Ovary (tissue), 9 donors: ENCODE measurements around the gene SOX14. TPM values are rescaled to one million over a fixed set of nuclear protein-coding genes. Genes with fewer than 3 reads are reported as not detected.

Experiments used
- DNase-seq, 5 donors: peaks; one replicate each; pipeline ENCODE4 v3.0.0-alpha.2; 2019 to 2020
- H3K27ac ChIP-seq, 2 donors: fragments of 200-600 bp; one replicate each; pipeline versions ENCODE4 v1.5.1 to v1.8.0; 2019 to 2022
- H3K27me3 ChIP-seq: fragments of 200-600 bp; one replicate; pipeline ENCODE4 v1.8.0; 2022
- H3K36me3 ChIP-seq: fragments of 200-600 bp; sonication (generic); one replicate; pipeline ENCODE4 v1.5.1; 2019
- H3K4me1 ChIP-seq: one replicate; pipeline ENCODE4 v1.8.1; 2013; ENCODE audit warnings: mild to moderate bottlenecking, moderate library complexity; ENCODE audit not compliant: insufficient read depth
- H3K4me3 ChIP-seq: fragments of 200-600 bp; sonication (generic); one replicate; pipeline ENCODE4 v1.5.1; 2017
- H3K9me3 ChIP-seq, 2 donors: fragments of 200-600 bp in 1 of 2; sonication (generic) in 1 of 2; one replicate each; pipeline versions ENCODE4 v1.5.1 to v1.8.1; 2013 to 2019; ENCODE audit warnings: mild to moderate bottlenecking in 1 of 2, moderate library complexity in 1 of 2
- EP300 ChIP-seq: sonication (generic); formaldehyde crosslinking; IDR thresholded peaks from one replicate; pipeline ENCODE4 v1.6.1; 2017; ENCODE audit warnings: antibody characterized with exemption
- POLR2A ChIP-seq: fragments of 450-650 bp; IDR thresholded peaks from one replicate; pipeline ENCODE4 v1.6.1; 2017; ENCODE audit warnings: antibody characterized with exemption, mild to moderate bottlenecking, moderate library complexity
- WGBS, 3 donors: extraction: QIAGEN DNeasy Blood & Tissue Kit in 1 of 3; methylation state at CpG; one replicate each; pipeline versions ENCODE4 v1.1.5 to v1.1.7; 2013 to 2017; 5-methylcytosine and 5-hydroxymethylcytosine counted together
- intact Hi-C, 4 donors: fragments of 100-400 bp; cut with DNase I; formaldehyde crosslinking; loops; one replicate each; pipeline versions ENCODE4 v1.11.0 to v1.15.1; 2022 to 2023
- polyA plus RNA-seq, 2 donors: library from polyadenylated mRNA; stranded (reverse); fragments of 200-250 nt in 1 of 2; fragments of 350-450 nt in 1 of 2; fragmentation: Illumina TruSeq in 1 of 2; extraction: RNeasy Lipid Tissue Mini Kit (QIAGEN cat#74804) in 1 of 2; gene quantifications; one replicate each; pipeline ENCODE4 v1.2.3, GENCODE V29; 2013 to 2014
- total RNA-seq, 7 donors: library from RNA; depleted of rRNA in 2 of 7; stranded (reverse); fragments of >200 nt in 2 of 7; fragmentation: NEBNext Ultra II Directional in 3 of 7; extraction: Animal tissue kit (Norgen Biotek cat#: 25700) in 3 of 7; gene quantifications; one replicate each; pipeline versions ENCODE4 v1.1.0 to v1.2.4, GENCODE V29; 2016 to 2023
- TF ChIP-seq, protein P1 (sequence below), 3 donors: fragments of 450-650 bp in 2 of 3; fragments of 200-600 bp in 1 of 3; IDR thresholded peaks; one replicate each; pipeline versions ENCODE4 v1.5.1 to v1.8.0; 2016 to 2022; ENCODE audit warnings: antibody characterized with exemption in 3 of 3, mild to moderate bottlenecking in 1 of 3
- donor health status: DM: no; HTN: no; CAD: no; lungs with moderate emphysema.
- donor health status: DM: no; HTN: no; CAD: no.
- donor health status: Bipolar disorder and iron deficiency.
- donor health status: DM: yes; HTN: yes; CAD: no.
- donor health status: DM: no; HTN: no; CAD: no.
- donor health status: DM: yes; HTN: yes; CAD: no.

SOX14 gene
- total and polyA plus RNA-seq, 9 donors: not detected

GRCh38 chr3:137789236-137789635, 25.1 kb downstream of the SOX14 start:
- TF ChIP-seq, protein P1, sequence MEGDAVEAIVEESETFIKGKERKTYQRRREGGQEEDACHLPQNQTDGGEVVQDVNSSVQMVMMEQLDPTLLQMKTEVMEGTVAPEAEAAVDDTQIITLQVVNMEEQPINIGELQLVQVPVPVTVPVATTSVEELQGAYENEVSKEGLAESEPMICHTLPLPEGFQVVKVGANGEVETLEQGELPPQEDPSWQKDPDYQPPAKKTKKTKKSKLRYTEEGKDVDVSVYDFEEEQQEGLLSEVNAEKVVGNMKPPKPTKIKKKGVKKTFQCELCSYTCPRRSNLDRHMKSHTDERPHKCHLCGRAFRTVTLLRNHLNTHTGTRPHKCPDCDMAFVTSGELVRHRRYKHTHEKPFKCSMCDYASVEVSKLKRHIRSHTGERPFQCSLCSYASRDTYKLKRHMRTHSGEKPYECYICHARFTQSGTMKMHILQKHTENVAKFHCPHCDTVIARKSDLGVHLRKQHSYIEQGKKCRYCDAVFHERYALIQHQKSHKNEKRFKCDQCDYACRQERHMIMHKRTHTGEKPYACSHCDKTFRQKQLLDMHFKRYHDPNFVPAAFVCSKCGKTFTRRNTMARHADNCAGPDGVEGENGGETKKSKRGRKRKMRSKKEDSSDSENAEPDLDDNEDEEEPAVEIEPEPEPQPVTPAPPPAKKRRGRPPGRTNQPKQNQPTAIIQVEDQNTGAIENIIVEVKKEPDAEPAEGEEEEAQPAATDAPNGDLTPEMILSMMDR (IDR thresholded peaks at IDR 0.05): no peak
- TF ChIP-seq POLR2A (no peak), EP300 (no peak)
- no peak overlapping the region for H3K27ac ChIP-seq
- H3K9me3 ChIP-seq: no peaks in the 10 kb centered on the region
- H3K4me1 ChIP-seq: no peaks in the 10 kb centered on the region
- H3K27me3 ChIP-seq: no peaks in the 10 kb centered on the region
- 40 to 44% (median 43%) methylated on average over 5 of the region's 5 CpGs for WGBS, 3 donors
- DNase-seq: no peak
- no peak overlapping the region for H3K4me3 ChIP-seq
- intact Hi-C loops: loop anchor here in 1 of 4 donors (10.0 kb wide), 1 partner anchor 684 kb away; no protein-coding TSS in a partner anchor
- no peaks in the 10 kb centered on the region for H3K36me3 ChIP-seq

- intact Hi-C loops: no loop called here
- H3K36me3 ChIP-seq: no peaks in the 10 kb centered on the region
- H3K27ac ChIP-seq: no peak overlapping the region
- DNase-seq: peak in 4 of 5 donors; percentile 13 to 53 (median 26)
- no peaks in the 10 kb centered on the region for H3K9me3 ChIP-seq
- no peak overlapping the region for H3K4me3 ChIP-seq
- 2 to 6% (median 2%) methylated on average over 3 of the region's 3 CpGs for WGBS, 3 donors
- no peaks in the 10 kb centered on the region for H3K4me1 ChIP-seq
- no peaks in the 10 kb centered on the region for H3K27me3 ChIP-seq
- TF ChIP-seq POLR2A: no peak
- TF ChIP-seq, protein P1 (IDR thresholded peaks at IDR 0.05): peak in 1 of 3 donors; percentile 27
These were observed 28.6 kb downstream of the SOX14 start for GRCh38 chr3:137792626-137793271.

GRCh38 chr3:137796993-137797392, 32.9 kb downstream of the SOX14 start:
- Histone ChIP-seq H3K9me3 (no peaks in the 10 kb centered on the region), H3K36me3 (no peaks in the 10 kb centered on the region), H3K4me1 (no peaks in the 10 kb centered on the region), H3K27me3 (no peaks in the 10 kb centered on the region), H3K4me3 (no peak overlapping the region), H3K27ac (no peak overlapping the region)
- TF ChIP-seq POLR2A (no peak), EP300 (no peak)
- TF ChIP-seq, protein P1 (IDR thresholded peaks at IDR 0.05): no peak
- 62 to 86% (median 80%) methylated on average over 3 of the region's 3 CpGs for WGBS, 3 donors
- intact Hi-C loops: no loop called here
- DNase-seq: no peak

DNA sequence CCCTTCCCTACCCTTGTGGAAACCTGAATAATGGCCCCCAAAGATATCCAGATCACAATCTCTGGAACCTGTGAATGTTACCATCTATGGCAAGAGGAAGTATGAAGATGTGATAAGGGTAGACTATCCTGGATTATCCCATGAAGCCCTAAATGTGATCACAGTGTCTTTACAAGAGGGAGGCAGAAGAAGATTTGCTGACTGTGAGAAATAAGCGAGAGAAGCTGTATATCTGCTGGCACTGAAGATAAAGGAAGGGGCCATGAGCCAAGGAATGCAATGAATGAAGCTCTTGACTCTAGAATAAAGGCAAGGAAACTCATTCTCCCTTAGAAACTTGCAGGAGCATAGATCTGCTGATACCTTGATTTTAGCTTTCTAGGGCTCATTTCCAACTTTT, 39.1 kb downstream of the SOX14 start:
- no peak for DNase-seq
- no peak for TF ChIP-seq POLR2A
- no peak for TF ChIP-seq EP300
- TF ChIP-seq, protein P1 (IDR thresholded peaks at IDR 0.05): no peak
- no peaks in the 10 kb centered on the region for H3K4me1 ChIP-seq
- H3K27me3 ChIP-seq: no peaks in the 10 kb centered on the region
- no peaks in the 10 kb centered on the region for H3K9me3 ChIP-seq
- 26 to 54% (median 47%) methylated on average over 1 of the region's 1 CpG for WGBS, 3 donors
- no peaks in the 10 kb centered on the region for H3K36me3 ChIP-seq
- no peak overlapping the region for H3K27ac ChIP-seq
- intact Hi-C loops: no loop called here
- no peak overlapping the region for H3K4me3 ChIP-seq
